ENCODE results near the gene DOCK4.
"Not testable (repeated sequence)": the region's sequence is repeated elsewhere in the genome, so short reads cannot be mapped to it uniquely, and the experiment has no call there.

The DOCK4 gene

GRCh38 chr7:112129655-112130323 is 76.4 kb downstream of the DOCK4 start:
- FAIRE-seq = no peak

GRCh38 chr7:112128461-112129425 is 77.5 kb downstream of the DOCK4 start:
- FAIRE-seq = not testable (repeated sequence)

GRCh38 chr7:112128041-112128440 is 78.2 kb downstream of the DOCK4 start:
- FAIRE-seq = not testable (repeated sequence)

- no peak for FAIRE-seq
These were observed 80.9 kb downstream of the DOCK4 start for GRCh38 chr7:112125250-112125649.

- FAIRE-seq = no peak
These were observed 82.0 kb downstream of the DOCK4 start for GRCh38 chr7:112124061-112124766.

- no peak for FAIRE-seq
These were observed 83.4 kb downstream of the DOCK4 start for GRCh38 chr7:112122798-112123197.

- no peak for FAIRE-seq
These were observed 84.1 kb downstream of the DOCK4 start for GRCh38 chr7:112122144-112122543.

GRCh38 chr7:112121318-112121717 is 84.9 kb downstream of the DOCK4 start:
- FAIRE-seq = no peak

- FAIRE-seq = no peak
These were observed 85.4 kb downstream of the DOCK4 start for GRCh38 chr7:112120696-112121217.

- FAIRE-seq = no peak
These were observed 87.3 kb downstream of the DOCK4 start for GRCh38 chr7:112118581-112119566.

- no peak for FAIRE-seq
These were observed 89.3 kb downstream of the DOCK4 start for GRCh38 chr7:112116894-112117293.

GRCh38 chr7:112116358-112116757 is 89.8 kb downstream of the DOCK4 start:
- FAIRE-seq = no peak

GRCh38 chr7:112115880-112116279 is 90.3 kb downstream of the DOCK4 start:
- no peak for FAIRE-seq

- no peak for FAIRE-seq
These were observed 92.2 kb downstream of the DOCK4 start for GRCh38 chr7:112113913-112114575.

- FAIRE-seq = no peak
These were observed 93.4 kb downstream of the DOCK4 start for GRCh38 chr7:112112822-112113255.

GRCh38 chr7:112110651-112111050 is 95.5 kb downstream of the DOCK4 start:
- no peak for FAIRE-seq

- no peak for FAIRE-seq
These were observed 96.0 kb downstream of the DOCK4 start for GRCh38 chr7:112110175-112110574.

- FAIRE-seq = no peak
These were observed 97.2 kb downstream of the DOCK4 start for GRCh38 chr7:112108981-112109380.

- FAIRE-seq = no peak
These were observed 100.3 kb downstream of the DOCK4 start for GRCh38 chr7:112105584-112106530.

- FAIRE-seq = no peak
These were observed 102.1 kb downstream of the DOCK4 start for GRCh38 chr7:112104120-112104519.
